ENCODE results near the gene FBXO38. TPM values are rescaled to one million over a fixed set of nuclear protein-coding genes. Genes with fewer than 3 reads are reported as not detected.
A peak's percentile ranks its signal among the peaks of the same experiment; 100 is the strongest.

FBXO38 gene
- total RNA-seq, 1 donor from 2014 or later: 38.0 TPM

- H3K27ac ChIP-seq (replicated peaks): no peak overlapping the region
- intact Hi-C loops (cut with micrococcal nuclease): no loop called here
- no peaks in the 10 kb centered on the region for H3K27me3 ChIP-seq (ENCODE audit: low read depth)
- peaks cover 82% of the 10 kb centered on the region for H3K4me1 ChIP-seq
- TF ChIP-seq CTCF (IDR thresholded peaks at IDR 0.05; ENCODE audit: borderline replicate concordance): no peak
- no peak overlapping the region for H3K4me3 ChIP-seq
- H3K36me3 ChIP-seq: peaks cover 25% of the 10 kb centered on the region
- DNase-seq: no peak
- no peaks in the 10 kb centered on the region for H3K9me3 ChIP-seq (replicated peaks)
Observed at GRCh38 chr5:148394587-148395019, 10.8 kb downstream of the FBXO38 start.

GRCh38 chr5:148395031-148395430 is 11.3 kb downstream of the FBXO38 start:
- intact Hi-C loops (cut with micrococcal nuclease): no loop called here
- TF ChIP-seq CTCF (IDR thresholded peaks at IDR 0.05; ENCODE audit: borderline replicate concordance): no peak
- peaks cover 29% of the 10 kb centered on the region for H3K36me3 ChIP-seq

GRCh38 chr5:148397968-148398595 is 14.3 kb downstream of the FBXO38 start:
- Histone ChIP-seq H3K4me3 (no peak overlapping the region), H3K27ac (replicated peaks) (no peak overlapping the region), H3K4me1 (peaks cover 86% of the 10 kb centered on the region), H3K27me3 (ENCODE audit: low read depth) (no peaks in the 10 kb centered on the region), H3K36me3 (peaks cover 47% of the 10 kb centered on the region), H3K9me3 (replicated peaks) (no peaks in the 10 kb centered on the region)
- intact Hi-C loops (cut with micrococcal nuclease): no loop called here
- DNase-seq: no peak
- no peak for TF ChIP-seq CTCF (IDR thresholded peaks at IDR 0.05; ENCODE audit: borderline replicate concordance)

More at GRCh38 chr5:148395031-148395430, 11.3 kb downstream of the FBXO38 start:
- Histone ChIP-seq H3K4me3 (no peak overlapping the region), H3K27me3 (ENCODE audit: low read depth) (no peaks in the 10 kb centered on the region), H3K27ac (replicated peaks) (no peak overlapping the region), H3K9me3 (replicated peaks) (no peaks in the 10 kb centered on the region), H3K4me1 (peaks cover 84% of the 10 kb centered on the region)
- DNase-seq: no peak

GRCh38 chr5:148398698-148399121 is 15.0 kb downstream of the FBXO38 start:
- Histone ChIP-seq H3K27ac (replicated peaks) (no peak overlapping the region), H3K4me3 (no peak overlapping the region), H3K4me1 (peaks cover 86% of the 10 kb centered on the region), H3K36me3 (peaks cover 51% of the 10 kb centered on the region), H3K9me3 (replicated peaks) (no peaks in the 10 kb centered on the region), H3K27me3 (ENCODE audit: low read depth) (no peaks in the 10 kb centered on the region)
- TF ChIP-seq CTCF (IDR thresholded peaks at IDR 0.05; ENCODE audit: borderline replicate concordance): peak; percentile 0
- no peak for DNase-seq
- intact Hi-C loops (cut with micrococcal nuclease): no loop called here

- Histone ChIP-seq H3K4me1 (peaks cover 85% of the 10 kb centered on the region), H3K27me3 (ENCODE audit: low read depth) (no peaks in the 10 kb centered on the region), H3K9me3 (replicated peaks) (no peaks in the 10 kb centered on the region), H3K4me3 (no peak overlapping the region), H3K36me3 (peaks cover 64% of the 10 kb centered on the region), H3K27ac (replicated peaks) (peak overlapping the region; percentile 41)
- intact Hi-C loops (cut with micrococcal nuclease): no loop called here
- no peak for TF ChIP-seq CTCF (IDR thresholded peaks at IDR 0.05; ENCODE audit: borderline replicate concordance)
- no peak for DNase-seq
Observed at GRCh38 chr5:148401604-148402003, 17.8 kb downstream of the FBXO38 start.
